K562 (cell line): ENCODE data around the gene SLC22A8. TPM values are rescaled to one million over a fixed set of nuclear protein-coding genes. Genes with fewer than 3 reads are reported as not detected.

Source experiments
- ATAC-seq: fragments of 200-7000 bp; cut with Tn5 transposase; 3 replicates; pipeline ENCODE4 v1.9.1; 2020; ENCODE audit warnings: moderate library complexity
- BruUV-seq: library from RNA; stranded (reverse); fragments of 400-500 nt; replicated peaks from 2 replicates; lab custom pipeline; 2021; lab: Mats Ljungman, UMichigan
- CTCF ChIA-PET: fragments of 300-600 bp; formaldehyde crosslinking; extraction: SDS; loops from one replicate; lab custom pipeline; 2021; ENCODE audit warnings: low intra/inter-chr PET ratio; lab: Yijun Ruan, JAX
- POLR2A ChIA-PET: fragments of 300-600, 350-650 bp; sonication (Branson Sonifier 250); formaldehyde crosslinking; extraction: SDS; loops from one replicate; lab custom pipeline; 2021; ENCODE audit warnings: antibody characterized with exemption, inconsistent platforms; lab: Yijun Ruan, JAX
- DNase-seq, 4 experiments: peaks; one replicate each; pipeline versions ENCODE4 v3.0.0 to v3.0.0-alpha.2; 2011 to 2018; ENCODE audit warnings: low spot score in 3 of 4, mixed read lengths in 3 of 4; ENCODE audit errors: extremely low read depth in 1 of 4
- FAIRE-seq: peaks from 2 replicates; lab custom pipeline; 2011; peaks lifted over from hg19 to GRCh38; lab: Jason Lieb, UNC
- H2AFZ ChIP-seq: 2 replicates; pipeline ENCODE4 v1.6.0; 2011; ENCODE audit warnings: low read depth, low read length, control low read depth, inconsistent platforms
- H3K27ac ChIP-seq: fragments of 200-600 bp; 3 replicates; pipeline ENCODE4 v1.8.0; 2011; ENCODE audit warnings: low read depth, mild to moderate bottlenecking, control low read depth, inconsistent platforms, low read length, moderate library complexity, mixed read lengths; ENCODE audit errors: extremely low read depth
- H3K27me3 ChIP-seq, 2 experiments: fragments of 300-600 bp in 1 of 2; 2 replicates in 1 of 2; 3 replicates in 1 of 2; pipeline versions ENCODE4 v1.6.0 to v1.8.0; 2011; ENCODE audit warnings: inconsistent platforms in 2 of 2, low read length in 2 of 2, mild to moderate bottlenecking in 1 of 2, mixed read lengths in 1 of 2, moderate library complexity in 1 of 2; ENCODE audit not compliant: control insufficient read depth in 2 of 2, insufficient read depth in 2 of 2
- H3K36me3 ChIP-seq: fragments of 300-600 bp; 3 replicates; pipeline ENCODE4 v1.8.0; 2011; ENCODE audit warnings: mild to moderate bottlenecking, low read length, inconsistent platforms; ENCODE audit not compliant: control insufficient read depth, insufficient read depth
- H3K4me1 ChIP-seq, 2 experiments: fragments of 200-600 bp in 1 of 2; replicated peaks in 1 of 2; 2 replicates in 1 of 2; 3 replicates in 1 of 2; pipeline versions ENCODE4 v1.5.1 to v1.8.0; 2011; ENCODE audit warnings: inconsistent platforms in 2 of 2, low read length in 2 of 2, mild to moderate bottlenecking in 1 of 2, mixed read lengths in 1 of 2, moderate library complexity in 1 of 2; ENCODE audit not compliant: control insufficient read depth in 2 of 2, insufficient read depth in 2 of 2
- H3K4me2 ChIP-seq: 2 replicates; pipeline ENCODE4 v1.6.1; 2011; ENCODE audit warnings: low read length, control low read depth, inconsistent platforms, mixed read lengths; ENCODE audit not compliant: insufficient read depth
- H3K4me3 ChIP-seq: fragments of 200-600 bp; sonication (generic), shearing (Covaris generic); 2 replicates; pipeline ENCODE4 v1.5.1; 2016; ENCODE audit warnings: control low read depth, inconsistent platforms
- H3K79me2 ChIP-seq: fragments of 200-600 bp; 3 replicates; pipeline ENCODE4 v1.8.0; 2011; ENCODE audit warnings: low read length, inconsistent platforms; ENCODE audit not compliant: control insufficient read depth, insufficient read depth
- H3K9ac ChIP-seq, 2 experiments: 2 replicates each; pipeline versions ENCODE4 v1.6.0 to v1.6.1; 2011; ENCODE audit warnings: low read depth in 2 of 2, low read length in 2 of 2, control low read depth in 1 of 2, inconsistent platforms in 1 of 2, mild to moderate bottlenecking in 1 of 2, mixed read lengths in 1 of 2; ENCODE audit not compliant: insufficient read depth in 1 of 2
- H3K9me1 ChIP-seq: one replicate; pipeline ENCODE4 v1.6.0; 2011; ENCODE audit warnings: inconsistent platforms, mild to moderate bottlenecking, low read length, moderate library complexity; ENCODE audit not compliant: control insufficient read depth, insufficient read depth
- H3K9me3 ChIP-seq: replicated peaks from 2 replicates; pipeline ENCODE4 v1.5.1; 2011; ENCODE audit warnings: low read depth, low read length, inconsistent platforms; ENCODE audit not compliant: control insufficient read depth, insufficient read depth
- H4K20me1 ChIP-seq: replicated peaks from 2 replicates; pipeline ENCODE4 v1.6.1; 2011; ENCODE audit warnings: low read length, inconsistent platforms, mixed read lengths; ENCODE audit not compliant: control insufficient read depth, insufficient read depth
- ADNP ChIP-seq: fragments of 200-800 bp; sonication (Bioruptor generic); IDR thresholded peaks from 2 replicates; pipeline ENCODE4 v1.6.1; 2016; ENCODE audit warnings: missing genetic modification characterization, missing compliant biosample characterization
- BCOR ChIP-seq: fragments of 450-650 bp; IDR thresholded peaks from 2 replicates; pipeline ENCODE4 v1.6.1; 2016
- CBFA2T3 ChIP-seq: fragments of 450-650 bp; IDR thresholded peaks from 2 replicates; pipeline ENCODE4 v1.6.1; 2017
- ESRRA ChIP-seq: fragments of 450-650 bp; IDR thresholded peaks from 2 replicates; pipeline ENCODE4 v1.6.1; 2014; ENCODE audit warnings: low read depth, mild to moderate bottlenecking, moderate library complexity, borderline replicate concordance
- FOXK1 ChIP-seq: sonication (generic); formaldehyde crosslinking; IDR thresholded peaks from 2 replicates; pipeline ENCODE4 v1.8.0; 2022; ENCODE audit warnings: missing genetic modification reagents, mild to moderate bottlenecking, borderline replicate concordance
- KDM1A ChIP-seq, 2 experiments: fragments of 450-650 bp; IDR thresholded peaks; 2 replicates each; pipeline ENCODE4 v1.6.1; 2016; ENCODE audit warnings: mild to moderate bottlenecking in 2 of 2
- RBM25 ChIP-seq: fragments of 200-400 bp; formaldehyde crosslinking; IDR thresholded peaks from 2 replicates; pipeline ENCODE4 v1.6.1; 2018; ENCODE audit warnings: low read length, low read depth, moderate library complexity; ENCODE audit not compliant: severe bottlenecking
- ZC3H4 ChIP-seq: sonication (generic); formaldehyde crosslinking; IDR thresholded peaks from 2 replicates; pipeline ENCODE4 v1.9.0; 2021; ENCODE audit warnings: missing genetic modification reagents, borderline replicate concordance
- WGBS: fragments of 100-300 bp; shearing (Covaris generic); methylation state at CpG from one replicate; pipeline ENCODE4 v1.1.6; 2016; ENCODE audit warnings: low coverage, mixed read lengths; ENCODE audit not compliant: insufficient coverage; ENCODE audit errors: missing lambda C conversion rate; 5-methylcytosine and 5-hydroxymethylcytosine counted together
- in situ Hi-C: fragments of 300-500 bp; cut with MboI; formaldehyde crosslinking; loops from 4 replicates; pipeline ENCODE4 v1.15.0; 2018; ENCODE audit warnings: inconsistent platforms, mixed read lengths
- intact Hi-C: fragments of 100-400 bp; cut with micrococcal nuclease; formaldehyde crosslinking; loops from 2 replicates; pipeline ENCODE4 v1.14.2; 2022
- polyA plus RNA-seq, 8 experiments: library from polyadenylated mRNA; depleted of rRNA in 4 of 8; stranded (reverse) in 5 of 8; unstranded in 3 of 8; fragments of >200 nt; fragmentation: Nextera tagmentation in 2 of 8; fragmentation: Illumina TruSeq in 1 of 8; extraction: Ambion mirVana in 2 of 8; extraction: Trizol in 1 of 8; gene quantifications; 2 replicates each; pipeline versions ENCODE4 v1.2.1 to v1.2.3, GENCODE V29; 2011 to 2014; ENCODE audit warnings: inconsistent platforms in 1 of 8, missing spikeins in 1 of 8
- total RNA-seq, 7 experiments: library from RNA; depleted of rRNA in 6 of 7; stranded (reverse); fragments of >200 nt in 6 of 7; fragmentation: Illumina TruSeq in 2 of 7; extraction: Trizol in 2 of 7; gene quantifications; 2 replicates each; pipeline versions ENCODE4 v1.2.1 to v1.2.3, GENCODE V29; 2011 to 2021; ENCODE audit warnings: low replicate concordance in 1 of 7

Gene SLC22A8
- total and polyA plus RNA-seq, 9 of the 15 experiments (the other 6 are each of a cell fraction or from before 2014, with no cell fraction given): not detected

- Histone ChIP-seq H3K9me3 (no peaks in the 10 kb centered on the region), H3K79me2 (no peaks in the 10 kb centered on the region), H3K9me1 (no peaks in the 10 kb centered on the region), H2AFZ (no peak overlapping the region), H3K27ac (no peak overlapping the region), H3K36me3 (no peaks in the 10 kb centered on the region), H4K20me1 (0 out of 2 replicates have a peak, but pooled peaks cover 5% of the 10 kb centered on the region), H3K4me1 (peaks cover 0 to 5% of the 10 kb centered on the region in 2 experiments; a peak in 1 of 5 replicates), H3K27me3 (peaks cover 14 to 72% of the 10 kb centered on the region in 2 experiments), H3K9ac (no peak overlapping the region), H3K4me2 (no peak overlapping the region), H3K4me3 (no peak overlapping the region)
- CTCF ChIA-PET: no interaction called here
- FAIRE-seq (no peak), ATAC-seq (no peak), DNase-seq (no peak)
- intact Hi-C loops: no loop called here
- in situ Hi-C loops: no loop called here
- POLR2A ChIA-PET: interaction anchor here (0.8 kb wide), 2 partner anchors 15 to 75 kb away, joined by 3 read pairs; partner anchors contain the start of gene SLC22A6
- TF ChIP-seq ESRRA: 0 out of 2 replicates have a peak, but pooled peaks have one; percentile 21
- TF ChIP-seq ADNP (tag): peak; percentile 66
- no peak for TF ChIP-seq FOXK1 (CRISPR knock-in tag)
- 0 out of 4 replicates have a peak, but pooled peaks have one; percentile 28 to 39 for TF ChIP-seq KDM1A (IDR thresholded peaks at IDR 0.05)
- TF ChIP-seq RBM25: peak; percentile 85
- TF ChIP-seq BCOR: peak; percentile 83
- WGBS: 0% methylated on average over 5 of the region's 5 CpGs
- BruUV-seq: no TSS peak
These were observed 16.5 kb downstream of the SLC22A8 start for GRCh38 chr11:62999156-62999555.

DNA sequence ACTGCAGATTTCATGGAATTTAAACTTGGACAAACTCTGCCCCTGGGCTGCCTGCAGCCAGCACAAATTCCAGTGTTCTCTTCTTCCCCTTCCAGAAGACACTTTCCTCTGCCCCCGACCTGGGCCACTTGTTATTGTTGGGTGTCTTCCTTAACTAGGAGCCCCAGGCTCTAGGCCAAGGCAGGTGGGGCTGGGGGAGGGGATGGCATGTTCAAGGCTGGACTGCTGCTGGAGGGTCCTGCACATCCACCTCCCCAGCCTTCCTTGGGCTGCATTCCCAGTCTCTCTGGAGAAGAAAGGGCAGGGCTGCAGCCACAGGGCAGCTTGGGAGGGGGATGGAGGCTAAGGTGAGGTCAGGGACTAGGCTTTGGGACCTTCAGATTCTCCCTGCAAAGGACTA is 19.4 kb downstream of the SLC22A8 start:
- Histone ChIP-seq H3K36me3 (no peaks in the 10 kb centered on the region), H3K27ac (no peak overlapping the region), H3K79me2 (no peaks in the 10 kb centered on the region), H2AFZ (no peak overlapping the region), H3K4me1 (peaks cover 0 to 5% of the 10 kb centered on the region in 2 experiments; a peak in 1 of 5 replicates), H3K27me3 (peaks cover 20 to 86% of the 10 kb centered on the region in 2 experiments), H3K9me3 (no peaks in the 10 kb centered on the region), H3K9me1 (no peaks in the 10 kb centered on the region), H3K4me3 (no peak overlapping the region), H4K20me1 (0 out of 2 replicates have a peak, but pooled peaks cover 4% of the 10 kb centered on the region), H3K9ac (no peak overlapping the region), H3K4me2 (no peak overlapping the region)
- CTCF ChIA-PET: no interaction called here
- DNase-seq: no peak
- POLR2A ChIA-PET: no interaction called here
- no peak for FAIRE-seq
- TF ChIP-seq CBFA2T3: no peak
- no peak for TF ChIP-seq ZC3H4
- in situ Hi-C loops: no loop called here
- intact Hi-C loops: no loop called here
- 0% methylated on average over 1 of the region's 1 CpG for WGBS
- no peak for ATAC-seq
- no TSS peak for BruUV-seq
